ENCODE results near the gene CALD1.

The CALD1 gene

GRCh38 chr7:134926396-134926795 lies 147.0 kb downstream of the CALD1 start:
- DNase-seq (ENCODE audit: low spot score): no peak
- in situ Hi-C loops (cut with MboI; ENCODE audit: low sequenced_read_pairs, unreplicated experiment): no loop called here
- TF ChIP-seq, protein P1, sequence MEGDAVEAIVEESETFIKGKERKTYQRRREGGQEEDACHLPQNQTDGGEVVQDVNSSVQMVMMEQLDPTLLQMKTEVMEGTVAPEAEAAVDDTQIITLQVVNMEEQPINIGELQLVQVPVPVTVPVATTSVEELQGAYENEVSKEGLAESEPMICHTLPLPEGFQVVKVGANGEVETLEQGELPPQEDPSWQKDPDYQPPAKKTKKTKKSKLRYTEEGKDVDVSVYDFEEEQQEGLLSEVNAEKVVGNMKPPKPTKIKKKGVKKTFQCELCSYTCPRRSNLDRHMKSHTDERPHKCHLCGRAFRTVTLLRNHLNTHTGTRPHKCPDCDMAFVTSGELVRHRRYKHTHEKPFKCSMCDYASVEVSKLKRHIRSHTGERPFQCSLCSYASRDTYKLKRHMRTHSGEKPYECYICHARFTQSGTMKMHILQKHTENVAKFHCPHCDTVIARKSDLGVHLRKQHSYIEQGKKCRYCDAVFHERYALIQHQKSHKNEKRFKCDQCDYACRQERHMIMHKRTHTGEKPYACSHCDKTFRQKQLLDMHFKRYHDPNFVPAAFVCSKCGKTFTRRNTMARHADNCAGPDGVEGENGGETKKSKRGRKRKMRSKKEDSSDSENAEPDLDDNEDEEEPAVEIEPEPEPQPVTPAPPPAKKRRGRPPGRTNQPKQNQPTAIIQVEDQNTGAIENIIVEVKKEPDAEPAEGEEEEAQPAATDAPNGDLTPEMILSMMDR (IDR thresholded peaks at IDR 0.05; ENCODE audit: borderline replicate concordance, control extremely low read depth, extremely low read depth, insufficient read depth, missing control alignments): no peak

DNA sequence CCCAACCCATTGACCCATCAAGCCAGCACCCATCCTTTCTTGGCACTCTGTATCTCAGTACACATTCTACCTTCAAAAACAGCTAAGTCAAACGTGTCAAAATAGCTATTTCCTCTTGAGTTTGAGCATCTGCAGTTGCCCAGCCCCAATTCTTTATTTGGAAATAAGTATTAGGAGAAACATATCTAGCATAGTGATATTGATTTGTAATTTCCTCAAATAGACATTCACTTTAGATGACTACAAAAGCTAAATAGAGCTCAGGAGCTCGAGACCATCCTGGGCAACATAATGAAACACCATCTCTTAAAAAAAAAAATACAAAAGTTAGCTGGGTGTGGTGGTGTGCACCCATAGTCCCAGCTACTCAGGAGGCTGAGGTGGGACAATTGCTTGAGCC lies 147.6 kb downstream of the CALD1 start:
- no peak for DNase-seq (ENCODE audit: low spot score)
- TF ChIP-seq, protein P1 (IDR thresholded peaks at IDR 0.05; ENCODE audit: borderline replicate concordance, control extremely low read depth, extremely low read depth, insufficient read depth, missing control alignments): no peak
- in situ Hi-C loops (cut with MboI; ENCODE audit: low sequenced_read_pairs, unreplicated experiment): no loop called here

DNA sequence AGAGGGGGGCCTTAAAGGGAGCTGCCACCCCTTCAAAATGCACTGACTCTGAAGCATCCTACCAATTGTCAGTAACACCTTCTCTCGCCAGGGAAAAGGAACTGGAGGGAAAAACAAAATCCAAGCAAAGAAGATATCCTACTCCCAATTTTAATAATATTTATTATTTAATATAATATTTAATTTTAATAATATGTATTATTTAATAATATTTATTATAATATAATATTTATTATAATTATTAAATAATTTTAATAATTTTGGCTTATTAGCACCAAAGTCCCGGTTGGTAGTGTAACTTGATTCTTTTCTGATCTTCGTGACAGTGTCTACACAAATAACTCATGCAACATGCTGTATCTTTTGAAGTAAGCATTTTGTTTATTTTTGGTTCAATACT lies 148.3 kb downstream of the CALD1 start:
- in situ Hi-C loops (cut with MboI; ENCODE audit: low sequenced_read_pairs, unreplicated experiment): no loop called here
- TF ChIP-seq, protein P1 (IDR thresholded peaks at IDR 0.05; ENCODE audit: borderline replicate concordance, control extremely low read depth, extremely low read depth, insufficient read depth, missing control alignments): no peak

GRCh38 chr7:134928554-134928953 lies 149.1 kb downstream of the CALD1 start:
- TF ChIP-seq, protein P1 (IDR thresholded peaks at IDR 0.05; ENCODE audit: borderline replicate concordance, control extremely low read depth, extremely low read depth, insufficient read depth, missing control alignments): no peak
- in situ Hi-C loops (cut with MboI; ENCODE audit: low sequenced_read_pairs, unreplicated experiment): no loop called here

More for the DNA sequence above, 148.3 kb downstream of the CALD1 start:
- DNase-seq (ENCODE audit: low spot score): no peak

DNA sequence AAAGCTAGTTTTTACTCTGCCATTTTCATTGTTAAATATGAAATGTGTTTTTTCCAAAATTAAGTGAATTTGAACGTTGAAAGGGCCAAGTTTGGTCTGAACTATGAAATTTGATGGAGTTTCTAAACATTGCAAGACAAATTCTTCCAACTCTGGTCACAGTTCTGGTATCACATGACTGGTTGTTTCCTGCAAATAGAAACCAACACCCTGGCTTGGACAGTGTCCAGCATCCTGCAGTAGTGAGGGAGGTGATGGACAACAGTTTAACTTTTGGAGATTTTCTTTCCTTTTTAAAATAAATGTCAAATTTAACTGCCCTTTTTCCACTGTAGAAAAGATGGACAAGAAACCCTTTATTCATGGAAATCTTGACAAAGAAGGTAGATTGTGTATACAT lies 152.1 kb downstream of the CALD1 start:
- in situ Hi-C loops (cut with MboI; ENCODE audit: low sequenced_read_pairs, unreplicated experiment): no loop called here
- no peak for DNase-seq (ENCODE audit: low spot score)
- TF ChIP-seq, protein P1 (IDR thresholded peaks at IDR 0.05; ENCODE audit: borderline replicate concordance, control extremely low read depth, extremely low read depth, insufficient read depth, missing control alignments): no peak

More at GRCh38 chr7:134928554-134928953, 149.1 kb downstream of the CALD1 start:
- DNase-seq (ENCODE audit: low spot score): no peak

DNA sequence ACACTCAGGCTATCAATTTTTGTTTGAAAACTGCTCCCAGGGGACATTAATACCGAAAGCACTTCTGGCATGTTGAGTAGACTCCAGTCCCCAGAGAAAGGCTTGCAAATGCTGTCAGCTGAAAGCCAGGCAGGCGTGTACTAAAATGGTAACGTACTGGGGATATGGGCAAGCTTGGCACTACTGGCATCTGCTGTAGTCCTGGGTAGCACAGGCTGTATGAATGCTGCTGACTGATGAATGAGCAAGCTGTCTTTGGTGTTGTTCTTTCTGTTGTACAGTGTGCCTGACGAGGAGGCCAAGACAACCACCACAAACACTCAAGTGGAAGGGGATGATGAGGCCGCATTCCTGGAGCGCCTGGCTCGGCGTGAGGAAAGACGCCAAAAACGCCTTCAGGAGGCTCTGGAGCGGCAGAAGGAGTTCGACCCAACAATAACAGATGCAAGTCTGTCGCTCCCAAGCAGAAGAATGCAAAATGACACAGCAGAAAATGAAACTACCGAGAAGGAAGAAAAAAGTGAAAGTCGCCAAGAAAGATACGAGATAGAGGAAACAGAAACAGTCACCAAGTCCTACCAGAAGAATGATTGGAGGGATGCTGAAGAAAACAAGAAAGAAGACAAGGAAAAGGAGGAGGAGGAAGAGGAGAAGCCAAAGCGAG lies 153.4 kb downstream of the CALD1 start:
- TF ChIP-seq, protein P1 (IDR thresholded peaks at IDR 0.05; ENCODE audit: borderline replicate concordance, control extremely low read depth, extremely low read depth, insufficient read depth, missing control alignments): no peak
- no peak for DNase-seq (ENCODE audit: low spot score)
- in situ Hi-C loops (cut with MboI; ENCODE audit: low sequenced_read_pairs, unreplicated experiment): no loop called here

All from GM13976 (cell line).